GM18519 (cell line): Measurements from ENCODE around the gene SERGEF.
"Not testable (repeated sequence)": the region's sequence is repeated elsewhere in the genome, so short reads cannot be mapped to it uniquely, and the experiment has no call there.

Experiments used
- ATAC-seq: cut with Tn5 transposase; IDR thresholded peaks from one replicate; pipeline ENCODE4 v1.9.1; 2021; ENCODE audit warnings: mild to moderate bottlenecking, moderate library complexity; ENCODE audit not compliant: unreplicated experiment, low FRiP score

Gene SERGEF

DNA sequence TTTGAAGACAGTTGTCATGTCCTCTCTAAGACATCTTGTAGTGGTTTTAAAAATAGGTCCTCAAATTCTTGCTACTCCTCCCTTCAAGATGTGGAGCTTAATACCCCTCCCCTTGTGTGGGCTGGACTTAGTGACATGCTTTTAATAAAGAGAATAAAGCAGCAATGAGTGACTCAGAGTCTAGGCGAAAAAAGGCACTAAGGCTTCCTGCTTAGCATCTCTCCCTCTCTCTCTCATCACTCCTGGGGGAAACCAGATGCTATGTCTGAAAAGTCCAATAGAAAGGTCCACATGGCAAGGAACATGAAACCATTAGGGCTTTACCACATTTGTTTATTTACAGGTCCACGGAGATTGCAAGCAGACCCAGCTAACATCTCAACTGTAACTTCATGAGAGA lies 11.7 kb downstream of the SERGEF start:
- no peak for ATAC-seq

DNA sequence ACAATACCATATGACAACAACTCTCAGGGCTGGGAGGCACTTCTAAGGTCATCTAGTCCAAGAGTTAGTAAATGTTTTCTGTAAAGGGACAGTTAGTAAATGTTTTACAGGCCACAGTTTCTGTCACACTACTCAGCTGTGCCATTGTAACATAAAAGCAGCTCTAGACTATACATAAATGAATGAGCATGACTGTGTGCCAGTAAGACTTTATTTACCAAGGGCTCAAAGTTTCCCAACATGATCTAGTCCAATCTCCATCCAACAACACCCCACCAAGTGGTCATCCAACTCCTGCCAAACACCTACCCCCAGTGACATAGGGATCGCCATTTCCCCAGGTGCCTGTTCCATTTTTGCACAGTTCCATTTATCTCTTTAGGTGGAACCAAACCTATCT lies 12.1 kb downstream of the SERGEF start:
- ATAC-seq, result no peak

DNA sequence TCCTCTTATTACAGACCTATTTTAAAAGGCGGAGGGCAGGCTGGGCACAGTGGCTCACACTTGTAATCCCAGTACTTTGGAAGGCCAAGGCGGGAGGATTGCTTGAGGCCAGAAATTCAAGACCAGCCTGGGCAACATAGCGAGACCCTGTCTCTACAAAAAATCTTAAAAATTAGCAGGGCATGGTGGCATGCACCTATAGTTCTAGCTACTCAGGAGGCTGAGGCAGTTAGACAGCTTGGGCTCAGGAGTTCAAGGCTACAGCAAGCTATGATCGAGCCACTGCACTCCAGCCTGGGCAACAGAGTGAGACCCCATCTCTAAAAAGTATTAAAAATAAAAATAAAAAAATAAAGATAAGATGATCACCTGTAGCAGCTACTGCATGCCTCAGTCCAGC lies 12.7 kb downstream of the SERGEF start:
- not testable (repeated sequence) for ATAC-seq

DNA sequence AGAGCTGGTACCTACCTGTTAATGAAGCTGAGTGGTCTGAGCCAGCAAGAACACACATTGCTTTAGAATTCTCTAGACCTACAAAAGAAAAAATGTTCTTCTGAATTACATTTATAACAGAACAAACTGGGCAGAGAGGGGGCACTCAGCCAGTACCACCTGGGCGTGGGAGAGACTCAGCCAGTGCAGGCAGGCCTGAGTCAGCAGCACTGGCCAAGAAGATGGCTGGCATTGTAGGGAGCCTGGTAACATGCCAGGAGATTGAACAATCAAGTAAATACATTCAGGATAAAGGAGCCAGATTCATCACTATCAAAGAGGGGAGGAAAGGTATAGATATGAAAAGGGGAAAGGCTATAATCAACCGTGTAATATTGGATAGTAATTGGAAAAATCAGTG lies 19.9 kb downstream of the SERGEF start:
- no peak for ATAC-seq

DNA sequence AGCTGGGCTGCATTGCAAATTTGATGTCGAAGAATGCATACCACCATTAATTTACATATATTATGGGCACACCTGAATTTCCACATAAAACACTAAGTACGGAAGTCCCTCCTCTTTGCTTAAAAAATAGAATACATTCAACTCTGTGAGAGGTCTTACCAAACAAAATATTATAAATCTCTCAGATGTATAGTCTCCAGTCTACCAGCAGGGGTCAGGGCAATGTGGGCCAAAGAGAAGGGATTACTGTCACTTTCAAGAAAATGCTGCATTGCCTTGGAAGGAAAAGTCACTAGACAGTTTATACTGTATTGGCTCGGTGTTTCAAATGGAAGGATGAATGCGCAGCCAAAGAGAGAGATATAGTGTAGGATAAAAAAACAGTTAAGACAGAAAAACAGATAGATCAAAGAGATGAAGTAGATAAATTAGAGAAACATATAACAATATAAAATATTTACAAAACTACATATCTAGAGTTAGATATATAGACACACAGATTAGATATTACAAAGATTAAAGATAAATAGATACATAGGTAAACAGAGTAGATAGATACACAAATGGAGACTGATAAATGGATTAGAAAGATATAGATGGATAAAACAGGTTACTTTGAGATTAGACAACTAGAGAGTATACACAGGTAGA lies 20.9 kb downstream of the SERGEF start:
- ATAC-seq, result peak; percentile 88

DNA sequence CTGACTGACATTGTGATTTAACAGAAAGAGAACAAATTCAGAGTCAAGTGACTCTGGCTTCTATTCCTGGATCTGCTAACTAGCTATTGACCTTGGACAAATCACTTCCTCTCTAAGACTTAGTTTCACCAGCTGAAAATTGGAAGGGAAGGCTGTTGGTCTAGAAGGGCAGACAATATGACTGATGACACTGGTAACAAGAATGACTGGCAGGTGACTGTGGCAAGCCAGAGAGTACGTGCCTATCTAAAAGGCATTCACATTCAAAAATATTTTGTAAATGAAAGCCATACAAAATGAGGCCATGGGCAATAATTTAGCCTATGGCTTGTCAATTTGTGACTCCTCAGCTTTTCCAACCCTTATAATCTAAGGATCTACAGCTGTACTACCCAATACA lies 23.5 kb downstream of the SERGEF start:
- no peak for ATAC-seq

DNA sequence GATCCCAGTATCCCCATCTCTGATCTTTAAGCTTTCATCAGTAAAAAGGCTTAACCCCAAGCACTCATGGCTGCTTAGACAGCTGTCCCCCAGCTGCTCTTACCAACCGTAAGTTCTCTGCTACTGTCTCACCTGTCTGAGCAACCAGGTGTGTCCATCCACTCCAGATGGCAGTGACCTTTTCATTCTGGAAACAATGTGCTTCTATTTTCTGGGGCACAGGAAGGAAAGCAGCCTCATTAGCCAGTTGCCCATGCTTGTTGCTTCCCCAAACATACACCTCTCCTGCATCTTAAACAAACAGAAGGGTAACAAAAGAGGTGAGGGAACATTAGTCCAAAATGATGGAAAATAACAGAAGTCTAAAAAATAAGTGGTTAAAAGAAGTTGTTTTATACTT lies 24.4 kb downstream of the SERGEF start:
- no peak for ATAC-seq

DNA sequence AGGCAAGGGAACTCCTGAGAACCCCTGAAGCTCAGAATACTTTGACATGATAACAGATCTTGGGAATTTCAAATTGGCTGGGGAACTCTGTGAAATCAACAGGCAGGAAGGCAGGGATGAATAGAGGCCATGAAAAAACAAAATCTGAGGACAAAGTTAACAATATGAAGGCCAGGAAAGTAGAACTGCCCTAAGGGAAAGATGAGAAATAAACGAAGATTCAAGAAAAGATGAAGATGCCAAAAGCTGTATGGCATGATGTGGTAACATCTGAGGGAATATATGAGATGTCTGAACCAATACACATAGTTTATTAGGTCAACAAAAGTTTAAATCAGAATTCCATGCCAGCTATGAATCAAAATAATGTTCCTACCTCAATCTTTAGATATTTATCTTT lies 25.0 kb downstream of the SERGEF start:
- ATAC-seq, result no peak

DNA sequence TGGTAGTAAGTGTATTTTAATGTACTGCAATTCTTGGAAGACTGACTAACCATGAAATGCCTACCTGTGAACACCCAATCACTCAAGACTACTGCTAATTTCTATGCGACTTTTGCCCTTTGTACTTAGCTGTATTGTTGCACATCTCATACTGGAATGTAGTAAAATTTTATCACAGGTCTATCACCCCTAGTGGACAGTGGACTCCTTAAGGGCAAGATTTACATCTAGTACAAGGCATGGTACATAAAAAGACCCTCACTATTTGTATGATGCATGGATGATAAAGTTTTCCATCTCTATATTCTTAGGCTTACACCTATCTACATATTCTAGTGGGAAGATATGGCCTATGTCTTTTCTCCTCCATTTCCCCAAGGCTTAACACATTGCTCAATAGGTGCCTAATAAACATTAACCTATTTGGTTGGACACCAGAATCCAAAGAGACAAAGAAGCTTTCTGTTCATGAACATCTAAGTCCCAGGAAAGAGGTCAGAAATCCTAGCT lies 26.1 kb downstream of the SERGEF start:
- no peak for ATAC-seq

DNA sequence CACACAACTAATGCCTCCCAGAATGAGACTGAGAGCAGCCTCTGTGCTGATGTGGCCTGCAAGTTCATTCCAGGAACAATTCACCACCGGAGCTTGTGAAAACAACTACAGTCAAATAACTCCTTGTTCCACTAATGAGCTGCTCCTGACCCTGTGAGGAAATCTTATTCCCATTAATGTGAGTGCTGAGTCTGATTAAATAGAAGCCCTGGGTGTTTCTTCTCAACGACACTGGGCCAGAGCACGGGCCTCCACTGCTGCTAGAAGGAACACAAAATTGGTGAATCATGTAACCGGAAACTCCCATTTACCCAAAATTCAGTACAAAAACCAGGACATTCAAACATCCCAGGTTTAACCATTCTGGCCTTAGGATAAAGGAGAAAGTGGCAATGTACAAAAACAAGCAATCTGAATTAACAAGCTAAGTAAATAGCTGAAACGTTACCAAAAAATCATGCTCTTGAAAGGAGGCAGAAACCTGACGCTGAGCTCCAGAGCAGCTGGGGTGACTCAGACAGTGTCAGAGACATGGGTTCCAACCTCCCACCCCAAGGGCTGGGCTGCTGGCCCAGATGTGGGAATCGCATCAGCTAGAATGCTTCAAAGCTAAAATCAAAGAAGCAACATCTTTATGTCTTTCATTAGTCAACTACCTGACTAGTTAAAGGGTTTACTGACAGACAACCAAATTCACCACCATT lies 26.7 kb downstream of the SERGEF start:
- ATAC-seq, result no peak

DNA sequence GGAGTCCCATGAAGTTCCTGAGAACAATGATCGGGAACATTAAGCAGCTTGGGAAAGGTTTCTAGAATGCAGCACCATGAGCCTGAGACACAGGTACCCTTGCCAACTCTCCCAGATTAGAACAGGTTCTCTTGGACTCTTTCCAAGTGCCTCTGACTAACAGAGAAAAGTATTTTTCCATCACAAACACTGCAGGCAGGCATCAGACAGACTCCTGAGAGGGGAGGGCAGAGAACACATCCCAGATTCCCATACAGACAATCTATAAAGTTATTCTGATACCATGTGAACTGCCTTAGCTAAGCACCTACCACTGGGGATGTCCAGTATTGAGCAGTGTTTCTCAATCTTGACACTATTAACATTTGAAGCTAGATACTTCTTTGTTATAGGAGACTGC lies 27.3 kb downstream of the SERGEF start:
- ATAC-seq, result no peak

DNA sequence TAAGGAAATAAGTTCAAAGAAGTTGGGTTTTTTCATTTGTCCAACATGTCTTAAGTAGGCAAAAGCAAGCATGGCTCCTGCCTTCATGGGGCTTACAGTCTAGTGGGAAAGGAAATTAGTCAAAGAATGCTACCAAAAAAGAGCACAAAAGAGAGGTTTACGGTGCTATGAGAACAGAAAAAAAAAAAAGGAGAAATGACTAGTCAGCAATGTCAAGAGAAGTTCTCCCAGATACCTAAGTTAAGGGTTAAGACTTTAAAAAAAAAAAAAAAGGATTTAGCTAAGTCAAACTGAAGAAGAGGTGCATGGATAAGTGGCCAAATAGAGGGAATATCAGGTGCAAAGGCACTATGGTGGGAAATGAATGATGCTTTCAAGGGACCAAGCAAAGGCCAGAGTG lies 29.3 kb downstream of the SERGEF start:
- no peak for ATAC-seq

DNA sequence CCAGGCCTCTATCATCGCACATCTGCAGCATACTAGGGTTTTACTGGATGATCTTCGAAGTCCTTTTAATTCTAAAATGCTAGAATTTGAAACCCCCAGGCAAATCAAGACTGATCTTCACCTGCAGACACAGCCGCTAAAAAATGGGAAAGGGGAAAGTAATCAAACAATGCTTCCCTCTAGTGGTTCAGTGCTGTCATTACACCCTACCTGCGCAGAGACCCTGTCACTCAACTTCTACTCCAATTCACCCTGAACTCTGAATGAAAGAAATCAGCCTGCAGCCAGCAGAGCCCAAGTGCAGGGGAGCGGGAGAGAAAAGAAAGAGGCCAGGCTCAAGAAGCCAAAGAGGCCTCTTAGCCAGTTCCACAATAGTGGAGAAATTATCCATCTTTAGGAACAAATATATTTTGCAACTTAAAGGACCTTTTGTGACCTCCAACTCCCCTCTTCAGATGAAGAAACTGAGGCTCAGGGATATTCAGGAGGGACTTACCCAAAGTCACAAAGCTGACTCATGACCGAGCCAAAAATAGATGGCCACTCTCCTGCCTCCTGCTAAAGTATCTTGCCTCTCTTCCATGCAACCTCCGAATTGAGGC lies 33.0 kb downstream of the SERGEF start:
- no peak for ATAC-seq

DNA sequence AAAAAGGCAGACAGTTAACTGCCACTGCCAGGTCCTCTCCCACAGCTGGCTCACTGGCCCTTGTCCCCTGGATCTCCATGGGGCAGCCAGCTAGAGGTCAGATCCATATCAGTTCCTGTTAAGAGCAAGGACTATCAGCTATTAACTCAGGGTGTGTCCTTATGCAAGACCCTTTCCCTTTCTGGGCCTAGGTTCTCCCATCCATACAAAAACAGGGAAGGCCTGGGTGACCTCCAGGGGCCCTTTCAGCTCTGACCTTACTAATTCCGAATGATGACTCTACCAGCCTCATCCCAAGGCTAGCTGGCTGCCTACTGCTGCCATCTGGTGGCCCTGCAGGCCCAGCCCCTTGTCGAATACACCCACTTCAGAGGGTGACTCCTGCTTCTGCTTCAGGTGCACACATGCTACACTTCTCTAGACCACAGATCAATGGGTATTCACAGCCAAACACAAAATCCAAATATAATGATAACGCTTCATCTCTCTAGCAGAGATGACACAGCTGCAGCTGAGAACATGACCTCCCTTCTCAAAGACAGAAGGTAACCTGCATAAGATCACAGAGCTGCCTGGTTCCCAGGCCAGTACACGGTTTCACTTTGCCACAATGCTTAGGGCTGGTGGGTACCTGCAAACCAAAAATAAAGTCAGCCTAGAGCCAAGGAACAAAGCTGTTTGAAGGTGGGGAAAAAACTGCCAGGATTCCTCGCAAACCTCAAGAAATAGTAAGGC lies 34.1 kb downstream of the SERGEF start:
- no peak for ATAC-seq

DNA sequence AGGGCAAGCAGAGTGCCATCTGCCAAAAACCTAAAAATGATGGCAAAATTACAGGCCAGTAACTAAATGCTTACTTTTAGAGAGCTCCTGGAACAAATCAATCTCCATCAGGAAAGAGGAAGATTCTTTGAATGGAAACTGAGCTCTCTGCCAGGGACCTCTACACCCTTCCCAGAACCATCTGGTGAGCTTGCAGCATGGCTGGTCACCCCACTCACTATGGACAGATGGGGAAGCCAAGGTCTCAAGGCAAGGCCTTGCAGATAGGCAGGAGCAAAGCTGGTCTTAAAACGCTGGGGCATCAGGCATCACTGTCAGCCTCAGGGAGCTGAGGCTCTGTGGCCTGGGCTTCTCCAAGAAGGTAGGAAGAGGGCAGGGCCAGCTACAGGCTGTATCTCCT lies 36.2 kb downstream of the SERGEF start:
- ATAC-seq, result no peak

DNA sequence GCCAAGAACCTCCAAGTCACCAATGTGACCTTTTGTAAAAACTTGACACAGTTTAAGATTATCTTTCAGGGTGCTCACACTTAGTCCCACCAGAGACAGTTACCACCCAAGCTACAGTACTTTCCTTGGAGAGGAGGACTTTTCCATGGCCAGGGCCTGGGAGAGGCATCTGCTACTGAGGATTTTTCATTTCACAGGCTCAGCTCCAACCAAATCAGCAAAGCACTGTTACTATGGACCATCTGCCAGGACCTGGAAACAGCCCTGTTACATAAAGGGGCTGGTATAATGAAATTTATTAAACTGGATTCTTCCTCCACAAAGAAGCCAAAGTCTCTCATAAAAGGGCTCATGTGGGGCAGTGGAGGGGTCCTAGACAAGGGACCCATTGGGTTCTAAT lies 38.6 kb downstream of the SERGEF start:
- ATAC-seq, result no peak

DNA sequence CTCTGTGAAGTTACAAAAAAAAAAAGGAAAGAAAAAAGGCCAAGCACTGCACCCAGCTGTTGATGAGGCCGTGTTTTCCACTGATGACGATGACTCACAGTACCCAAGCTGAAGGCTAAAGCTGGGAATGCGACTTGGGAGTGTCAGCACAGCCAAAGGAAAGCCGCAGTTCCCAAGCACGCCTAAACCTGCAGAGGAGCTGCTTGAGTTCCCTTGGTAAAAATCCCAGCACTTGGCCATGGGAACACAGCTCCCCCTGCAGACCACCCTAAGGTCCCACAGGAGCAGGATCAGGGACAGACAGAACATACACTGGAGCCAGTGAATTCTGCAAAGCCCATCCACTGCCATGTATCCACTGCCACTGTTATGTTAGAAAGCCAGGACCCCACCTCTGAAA lies 39.9 kb downstream of the SERGEF start:
- ATAC-seq, result no peak

DNA sequence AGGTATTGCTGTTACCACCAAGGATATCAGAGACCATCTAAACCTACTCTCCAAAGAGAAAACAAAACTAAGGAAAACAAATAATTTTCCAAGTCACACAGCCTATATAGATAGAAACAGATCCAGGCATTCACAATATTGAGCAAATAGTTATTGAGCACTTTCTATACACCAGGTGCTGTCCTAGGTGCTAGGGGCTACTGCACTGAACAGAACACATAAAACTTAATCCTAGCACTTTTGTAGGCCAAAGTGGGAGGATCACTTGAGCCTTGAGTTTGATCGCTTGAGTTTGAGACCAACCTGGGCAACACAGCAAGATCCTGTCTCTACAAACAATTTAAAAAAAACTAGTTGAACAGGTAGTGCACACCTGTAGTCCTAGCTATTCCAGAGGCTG lies 44.6 kb downstream of the SERGEF start:
- no peak for ATAC-seq

DNA sequence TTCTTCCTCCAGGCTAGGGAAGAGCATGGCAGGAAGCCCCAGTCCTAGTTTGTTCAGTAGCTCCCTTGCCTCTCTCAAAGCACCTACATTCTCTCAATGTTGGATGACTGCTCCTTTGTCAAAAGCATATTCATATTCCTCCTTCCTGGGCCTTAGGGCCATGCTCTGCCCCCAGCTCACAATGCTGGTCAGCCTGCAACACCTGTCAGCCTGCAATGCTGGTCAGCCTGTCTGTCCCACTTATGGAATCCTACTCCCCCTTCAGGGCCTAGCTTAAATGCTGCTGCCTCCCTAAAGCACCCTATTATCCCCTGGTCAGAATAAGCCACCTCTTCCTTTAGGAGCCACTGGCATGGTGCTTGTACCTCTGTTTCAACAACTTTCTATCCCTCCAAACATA lies 45.2 kb downstream of the SERGEF start:
- ATAC-seq, result no peak

DNA sequence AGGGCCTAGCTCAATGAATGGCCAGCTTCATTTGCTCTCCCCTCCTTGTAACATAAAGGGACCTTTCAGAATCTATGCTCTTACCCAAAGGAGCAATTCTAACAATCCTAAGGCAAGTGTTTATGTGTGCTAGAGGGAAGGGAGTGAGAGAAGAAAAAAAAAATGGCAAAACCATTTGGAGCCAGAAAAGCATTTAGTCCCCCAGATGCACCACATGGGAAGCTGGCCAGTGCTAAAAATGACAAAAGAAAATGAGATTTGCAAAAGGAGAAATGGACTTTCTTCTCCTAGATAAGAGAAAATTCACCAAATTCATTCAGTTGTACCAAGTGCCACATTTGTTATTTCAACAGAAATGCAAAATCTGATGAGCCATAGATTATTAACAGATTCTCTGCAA lies 52.8 kb downstream of the SERGEF start:
- no peak for ATAC-seq

DNA sequence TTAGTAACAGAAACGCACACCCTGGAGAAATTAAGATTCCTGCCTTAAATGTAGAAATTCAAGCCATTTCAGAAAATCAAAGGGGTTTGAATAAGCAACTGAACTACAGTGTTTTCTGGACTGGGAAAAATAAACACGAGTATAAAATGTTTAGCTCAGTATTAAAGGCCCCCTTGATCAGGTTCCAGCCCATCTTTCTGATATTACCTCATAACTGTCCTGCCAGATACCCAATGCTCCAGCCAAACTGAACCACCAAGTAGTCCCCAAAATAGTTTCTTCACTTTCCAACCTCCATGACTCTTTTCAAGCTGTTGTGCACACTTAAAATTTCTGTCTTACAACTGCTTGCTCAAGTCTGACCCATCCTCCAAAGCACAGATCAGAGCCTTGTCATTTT lies 54.4 kb downstream of the SERGEF start:
- no peak for ATAC-seq
